ENCODE results near the gene NUP188. TPM values are rescaled to one million over a fixed set of nuclear protein-coding genes. Genes with fewer than 3 reads are reported as not detected.
"Not testable (repeated sequence)": the region's sequence is repeated elsewhere in the genome, so short reads cannot be mapped to it uniquely, and the experiment has no call there.

The NUP188 gene
- total RNA-seq, 1 donor from 2014 or later: 49.8 TPM

- peak; percentile 94 for DNase-seq
These were observed 80.9 kb downstream of the NUP188 start, which contains the start of gene SH3GLB2 for GRCh38 chr9:129028192-129028966. Gene SH3GLB2 (minus strand): TSS chr9:129028331. CDS start chr9:129028154, 177 bp downstream.

GRCh38 chr9:129030191-129030590 is 82.7 kb downstream of the NUP188 start:
- no peak for DNase-seq

- no peak for DNase-seq
These were observed 84.0 kb downstream of the NUP188 start for GRCh38 chr9:129031514-129031913.

DNA sequence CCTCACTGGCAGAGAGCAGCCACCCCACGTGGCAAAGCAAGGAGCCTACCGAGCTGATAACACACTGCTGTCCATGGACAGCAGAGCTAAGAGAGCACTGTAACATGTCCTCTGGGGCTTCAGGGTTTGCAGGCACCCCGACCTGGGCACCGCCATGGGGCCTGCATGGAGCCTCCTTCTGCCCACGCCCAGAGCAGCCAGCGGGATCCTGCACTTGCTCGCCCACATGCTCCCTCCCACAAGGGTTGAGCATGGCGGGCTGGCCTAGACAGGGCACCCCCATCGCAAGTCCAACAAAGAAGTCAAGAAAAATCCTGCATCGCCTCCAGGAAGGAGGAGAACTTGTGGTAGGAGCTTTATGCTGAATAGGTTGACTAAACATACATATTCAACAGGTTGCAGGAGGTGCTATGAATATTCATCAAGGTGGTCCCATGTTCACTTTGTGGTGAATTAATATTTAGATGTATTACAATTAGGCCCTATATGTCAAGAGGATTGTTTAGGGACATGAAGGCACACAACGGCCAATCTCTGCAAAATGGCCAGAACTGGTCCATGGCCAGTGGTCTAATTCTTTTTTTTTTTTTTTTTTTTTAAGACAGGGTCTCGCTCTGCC is 85.2 kb downstream of the NUP188 start:
- no peak for DNase-seq

GRCh38 chr9:129033216-129033615 is 85.7 kb downstream of the NUP188 start:
- DNase-seq: no peak

DNA sequence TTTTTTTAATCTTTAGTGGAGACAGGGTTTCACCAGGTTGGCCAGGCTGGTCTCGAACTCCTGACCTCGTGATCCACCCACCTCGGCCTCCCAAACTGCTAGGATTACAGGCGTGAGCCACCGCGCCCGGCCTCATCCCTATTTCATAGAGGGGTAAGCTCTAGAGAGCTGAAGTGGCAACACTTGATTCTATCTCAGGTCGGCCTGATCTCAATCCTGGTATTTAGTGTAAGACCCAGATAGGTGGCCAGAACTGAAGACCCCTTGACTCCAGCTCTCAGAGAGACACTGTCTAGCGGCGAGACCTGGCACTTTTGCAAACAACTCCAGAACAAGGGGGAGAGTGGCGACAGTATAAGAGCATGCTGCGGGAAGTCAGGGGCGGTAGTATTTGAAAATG is 88.3 kb downstream of the NUP188 start:
- DNase-seq: not testable (repeated sequence)

GRCh38 chr9:129036241-129036922 is 88.9 kb downstream of the NUP188 start, which contains the start of gene MIGA2:
Gene MIGA2 (plus strand): TSS chr9:129036626. CDS start chr9:129040595, 3,969 bp downstream.
- DNase-seq: peak; percentile 99

- DNase-seq: no peak
These were observed 89.6 kb downstream of the NUP188 start for GRCh38 chr9:129036923-129037766.

- no peak for DNase-seq
These were observed 90.2 kb downstream of the NUP188 start for GRCh38 chr9:129037767-129038098.

GRCh38 chr9:129038109-129038852 is 90.8 kb downstream of the NUP188 start:
- no peak for DNase-seq

- DNase-seq: no peak
These were observed 92.7 kb downstream of the NUP188 start for GRCh38 chr9:129040113-129040643.

GRCh38 chr9:129042016-129042415 is 94.5 kb downstream of the NUP188 start:
- DNase-seq: no peak

DNA sequence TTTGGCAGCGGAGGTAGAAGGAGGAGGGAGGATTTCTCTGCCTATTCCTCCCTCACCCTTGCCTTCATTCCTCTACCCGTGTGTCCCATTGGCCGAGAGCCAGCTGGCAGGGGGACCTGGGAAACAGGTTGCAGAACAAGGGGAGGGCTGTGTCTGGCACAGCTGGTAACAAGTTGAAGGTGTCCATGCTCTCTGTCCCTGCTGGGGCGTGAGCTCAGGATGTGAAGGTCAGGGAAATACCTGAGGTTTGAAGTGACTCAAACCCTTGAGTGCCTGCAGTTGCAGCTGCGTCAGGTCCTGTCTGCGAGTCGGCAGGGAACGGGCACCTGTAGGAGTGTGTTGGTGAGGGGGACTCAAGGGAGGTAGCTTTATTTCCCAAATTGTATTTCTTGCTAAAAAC is 105.1 kb downstream of the NUP188 start:
- no peak for DNase-seq

DNA sequence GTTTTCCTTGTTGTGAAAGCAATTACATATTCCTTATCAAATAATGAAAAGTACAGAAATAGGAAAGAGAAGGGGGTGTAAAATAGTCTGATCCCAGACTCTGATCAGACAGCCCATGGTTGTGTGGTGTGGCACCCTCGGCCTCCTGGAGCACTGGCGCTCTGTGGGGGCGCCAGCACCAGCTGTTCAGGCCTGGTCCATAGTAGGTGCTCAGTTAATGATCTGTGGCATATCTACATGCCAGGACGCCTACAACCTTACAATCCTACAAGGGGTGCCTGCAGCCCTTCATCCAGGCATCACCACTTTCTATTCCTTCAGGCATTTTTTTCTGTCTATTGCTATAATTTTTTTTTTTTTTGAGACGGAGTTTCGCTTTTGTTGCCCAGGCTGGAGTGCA is 105.5 kb downstream of the NUP188 start:
- DNase-seq: no peak

- DNase-seq: no peak
These were observed 106.8 kb downstream of the NUP188 start for GRCh38 chr9:129054163-129054851.

Other genes with a start within 250 kb of the NUP188 start
- gene PKN3, start 245.2 kb upstream of the NUP188 start, total RNA-seq: 2.0 TPM
- 7.5 TPM for gene ZDHHC12, start 223.6 kb upstream of the NUP188 start, total RNA-seq
- 18.1 TPM for gene ZER1, start 175.8 kb upstream of the NUP188 start, total RNA-seq
- gene TBC1D13, start 160.4 kb upstream of the NUP188 start, total RNA-seq: 7.1 TPM
- gene ENDOG, start 129.2 kb upstream of the NUP188 start, total RNA-seq: 7.0 TPM
- 10.6 TPM for gene SPOUT1, start 117.9 kb upstream of the NUP188 start, total RNA-seq
- gene KYAT1, start 65.7 kb upstream of the NUP188 start, total RNA-seq: 3.4 TPM
- 27.5 TPM for gene LRRC8A, start 65.6 kb upstream of the NUP188 start, total RNA-seq
- 13.5 TPM for gene PHYHD1, start 26.7 kb upstream of the NUP188 start, total RNA-seq
- gene DOLK, start 96 bp upstream of the NUP188 start, total RNA-seq: 7.8 TPM
- gene SH3GLB2, start 80.6 kb downstream of the NUP188 start, total RNA-seq: 33.0 TPM
- 16.2 TPM for gene MIGA2, start 88.9 kb downstream of the NUP188 start, total RNA-seq
- gene DOLPP1, start 133.4 kb downstream of the NUP188 start, total RNA-seq: 6.2 TPM
- 28.7 TPM for gene CRAT, start 163.1 kb downstream of the NUP188 start, total RNA-seq
- 42.2 TPM for gene PTPA, start 163.7 kb downstream of the NUP188 start, total RNA-seq
- gene IER5L, start 230.6 kb downstream of the NUP188 start, total RNA-seq: 23.0 TPM

Data from skin of body (tissue), 2 donors.